GM23248 (cell line): ENCODE measurements around the gene L3MBTL2.

Source experiments
- EZH2 ChIP-seq: fragments of 200-600 bp; sonication (generic); IDR thresholded peaks from 2 replicates; pipeline ENCODE4 v1.6.1; 2018; ENCODE audit warnings: antibody characterized with exemption, mild to moderate bottlenecking; ENCODE audit not compliant: insufficient read depth, poor library complexity, severe bottlenecking
- EZH2phosphoT487 ChIP-seq: fragments of 200-600 bp; sonication (generic); IDR thresholded peaks from 2 replicates; pipeline ENCODE4 v1.6.1; 2018; ENCODE audit warnings: antibody characterized with exemption, moderate library complexity, mild to moderate bottlenecking, low read depth; ENCODE audit not compliant: insufficient read depth

GRCh38 chr22:41203118-41203517 lies 2.0 kb upstream of the L3MBTL2 start:
- TF ChIP-seq EZH2phosphoT487 (no peak), EZH2 (no peak)
